DND-41 (cell line): Measurements from ENCODE around the gene RASGRF1.
"Not testable (repeated sequence)": the region's sequence is repeated elsewhere in the genome, so short reads cannot be mapped to it uniquely, and the experiment has no call there.

Experiments
- ATAC-seq: fragments of 200-7000 bp; cut with Tn5 transposase; 3 replicates; pipeline ENCODE4 v1.9.1; 2021; ENCODE audit warnings: low read depth; ENCODE audit not compliant: insufficient read depth
- DNase-seq: peaks from one replicate; pipeline ENCODE4 v3.0.0-alpha.2; 2020
- H2AFZ ChIP-seq: 2 replicates; pipeline ENCODE4 v1.6.0; 2012; ENCODE audit warnings: low read depth, low read length
- H3K27ac ChIP-seq: 2 replicates; pipeline ENCODE4 v1.5.1; 2012; ENCODE audit warnings: low read length, inconsistent platforms
- H3K27me3 ChIP-seq: fragments of 200-600 bp; sonication (generic); 2 replicates; pipeline ENCODE4 v1.6.0; 2012; ENCODE audit warnings: low read length, mild to moderate bottlenecking, inconsistent platforms; ENCODE audit not compliant: insufficient read depth, poor library complexity
- H3K36me3 ChIP-seq: 2 replicates; pipeline ENCODE4 v1.5.1; 2012; ENCODE audit warnings: low read length, inconsistent platforms; ENCODE audit not compliant: insufficient read depth
- H3K4me1 ChIP-seq: 2 replicates; pipeline ENCODE4 v1.5.1; 2012; ENCODE audit warnings: mild to moderate bottlenecking, low read length; ENCODE audit not compliant: insufficient read depth
- H3K4me2 ChIP-seq: 2 replicates; pipeline ENCODE4 v1.6.0; 2012; ENCODE audit warnings: mild to moderate bottlenecking, moderate library complexity, low read length, inconsistent platforms; ENCODE audit not compliant: insufficient read depth
- H3K4me3 ChIP-seq, 2 experiments: fragments of 200-600 bp in 1 of 2; shearing (Covaris generic) in 1 of 2; 2 replicates each; pipeline ENCODE4 v1.5.1; 2012 to 2016; ENCODE audit warnings: inconsistent platforms in 2 of 2, low read length in 2 of 2, mild to moderate bottlenecking in 2 of 2, low read depth in 1 of 2, moderate library complexity in 1 of 2
- H3K79me2 ChIP-seq: 2 replicates; pipeline ENCODE4 v1.6.0; 2012; ENCODE audit warnings: low read length, inconsistent platforms; ENCODE audit not compliant: insufficient read depth
- H3K9ac ChIP-seq: 2 replicates; pipeline ENCODE4 v1.6.0; 2012; ENCODE audit warnings: low read depth, mild to moderate bottlenecking, inconsistent platforms, low read length, moderate library complexity
- H3K9me3 ChIP-seq: 2 replicates; pipeline ENCODE4 v1.5.1; 2012; ENCODE audit warnings: low read length, moderate library complexity, mild to moderate bottlenecking, inconsistent platforms; ENCODE audit not compliant: insufficient read depth, severe bottlenecking
- H4K20me1 ChIP-seq: 2 replicates; pipeline ENCODE4 v1.6.0; 2012; ENCODE audit warnings: low read length; ENCODE audit not compliant: insufficient read depth
- CTCF ChIP-seq: IDR thresholded peaks from 2 replicates; pipeline ENCODE4 v1.5.1; 2012; ENCODE audit warnings: borderline replicate concordance, low read length, moderate library complexity, mild to moderate bottlenecking; ENCODE audit not compliant: poor library complexity, severe bottlenecking; ENCODE audit errors: extremely low read depth
- EZH2 ChIP-seq: IDR thresholded peaks from 3 replicates; pipeline ENCODE4 v1.6.1; 2012; ENCODE audit warnings: borderline replicate concordance, low read depth, mild to moderate bottlenecking, moderate library complexity, low read length, inconsistent platforms; ENCODE audit not compliant: severe bottlenecking

The RASGRF1 gene

DNA sequence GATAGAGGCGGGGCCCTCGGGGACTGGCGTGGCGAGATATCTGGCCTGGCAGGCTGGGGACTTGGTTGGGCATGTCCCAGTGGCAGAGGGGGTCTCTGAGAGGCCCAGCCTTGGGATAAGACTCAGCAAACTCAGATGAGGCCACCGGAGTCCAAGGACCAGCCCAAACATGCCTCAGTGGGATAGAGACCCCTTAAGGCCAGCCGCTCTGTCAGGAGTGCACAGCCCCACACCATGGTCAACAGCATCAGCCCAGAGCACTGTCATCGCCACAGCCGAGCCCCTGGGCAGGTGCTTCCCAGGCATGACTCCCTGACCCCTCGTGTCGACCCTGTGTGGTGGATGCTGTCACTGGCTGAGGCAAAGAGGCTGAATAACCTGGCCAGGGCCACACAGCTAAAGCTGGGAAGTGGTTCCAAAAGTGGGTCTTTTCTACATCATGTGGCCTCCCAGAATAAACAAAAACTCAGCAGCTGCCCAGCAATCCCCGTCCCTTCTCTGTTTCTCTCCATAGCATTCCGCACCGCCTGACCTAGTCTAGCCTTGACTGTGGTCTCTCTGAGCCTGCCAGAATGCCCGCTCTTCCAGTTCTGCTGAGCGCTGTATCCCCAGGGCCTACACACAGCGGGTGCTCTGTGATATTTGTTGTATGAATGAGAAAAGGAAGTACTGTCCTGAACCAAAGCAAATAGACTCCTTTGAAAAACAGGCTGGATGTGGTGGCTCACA is 160.9 kb downstream of the RASGRF1 start:
- Histone ChIP-seq H3K36me3 (peaks cover 11% of the 10 kb centered on the region; the same call in 1 of the 2 replicates), H3K27ac (no peak overlapping the region), H3K27me3 (no peaks in the 10 kb centered on the region), H4K20me1 (no peaks in the 10 kb centered on the region; the same call in 1 of the 2 replicates), H2AFZ (no peak overlapping the region), H3K9ac (no peak overlapping the region), H3K9me3 (no peaks in the 10 kb centered on the region), H3K4me3 (no peak overlapping the region), H3K4me2 (no peak overlapping the region), H3K4me1 (no peaks in the 10 kb centered on the region), H3K79me2 (no peaks in the 10 kb centered on the region)
- DNase-seq (no peak), ATAC-seq (no peak)
- TF ChIP-seq EZH2 (no peak), CTCF (no peak)

DNA sequence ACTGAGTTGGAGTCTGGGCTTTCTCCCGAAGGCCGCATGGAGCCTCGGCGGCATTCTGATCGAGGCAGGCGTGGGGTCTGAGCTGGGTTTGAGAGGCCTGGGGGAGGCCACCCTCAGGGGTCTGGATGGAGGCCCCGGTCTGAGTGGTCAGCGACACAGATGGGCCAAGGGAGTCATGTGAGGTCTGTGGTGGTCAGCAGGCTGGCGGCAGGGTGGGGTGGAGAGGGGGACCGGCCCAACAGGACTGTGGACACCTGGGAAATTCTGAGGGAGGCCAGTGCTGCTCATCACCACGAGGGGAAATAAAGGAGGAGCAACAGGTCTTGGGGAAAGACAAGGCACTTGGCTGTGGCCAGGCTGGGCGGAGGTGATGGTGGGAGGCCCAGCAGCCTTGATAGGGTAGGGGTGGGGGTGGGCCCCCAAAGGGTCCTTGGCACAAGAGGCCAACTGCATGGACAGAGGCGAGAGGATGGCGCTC is 161.9 kb downstream of the RASGRF1 start:
- ATAC-seq: no peak
- Histone ChIP-seq H3K79me2 (no peaks in the 10 kb centered on the region), H4K20me1 (no peaks in the 10 kb centered on the region; the same call in 1 of the 2 replicates), H2AFZ (no peak overlapping the region), H3K36me3 (peaks cover 11% of the 10 kb centered on the region; the same call in 1 of the 2 replicates), H3K27ac (no peak overlapping the region), H3K4me1 (no peaks in the 10 kb centered on the region), H3K9ac (no peak overlapping the region), H3K9me3 (no peaks in the 10 kb centered on the region), H3K4me2 (no peak overlapping the region), H3K4me3 (no peak overlapping the region), H3K27me3 (no peaks in the 10 kb centered on the region)
- TF ChIP-seq CTCF (no peak), EZH2 (no peak)
- DNase-seq: no peak

GRCh38 chr15:78928176-78928575 is 162.4 kb downstream of the RASGRF1 start:
- peaks cover 11% of the 10 kb centered on the region; the same call in 1 of the 2 replicates for H3K36me3 ChIP-seq
- not testable (repeated sequence) for H3K4me1 ChIP-seq, H3K27ac ChIP-seq, H3K79me2 ChIP-seq, H3K9me3 ChIP-seq, H3K9ac ChIP-seq, H2AFZ ChIP-seq, H4K20me1 ChIP-seq, DNase-seq, H3K27me3 ChIP-seq, H3K4me2 ChIP-seq, H3K4me3 ChIP-seq
- 0 out of 3 replicates have a peak, but pooled peaks have one; percentile 4 for ATAC-seq

DNA sequence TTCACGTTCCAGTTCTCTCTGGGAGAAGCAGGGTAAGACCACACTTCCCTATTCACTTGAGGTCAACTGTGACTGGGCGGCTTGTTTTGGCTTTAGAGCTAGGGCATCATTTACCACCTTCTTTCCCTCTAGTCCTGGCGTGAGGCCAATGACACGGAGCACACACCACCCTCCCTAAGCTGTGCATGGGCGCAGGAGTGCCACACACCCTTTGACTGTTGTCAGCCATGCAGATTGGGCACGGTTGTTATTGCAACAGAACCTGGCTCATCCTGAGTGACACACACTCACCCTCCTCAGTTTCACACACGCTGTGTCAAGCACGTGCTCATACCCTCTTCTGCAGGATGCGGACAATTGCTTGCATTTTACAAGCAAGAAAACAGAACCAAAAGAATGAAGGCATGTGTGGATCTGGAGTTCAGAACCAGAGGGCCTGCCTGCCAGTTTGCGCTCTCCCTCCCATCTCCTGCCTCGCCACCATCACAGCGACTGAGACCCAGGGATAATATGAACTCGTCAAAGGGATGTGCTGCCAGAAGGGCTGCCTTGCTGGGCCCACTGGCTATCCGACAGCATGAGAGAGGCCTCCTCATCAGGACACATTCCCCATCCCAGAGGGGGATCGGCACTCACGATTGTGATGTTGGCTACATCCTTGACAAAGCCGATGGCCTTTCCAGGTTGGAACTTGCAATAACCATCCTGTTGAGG is 163.3 kb downstream of the RASGRF1 start:
- H3K4me1 ChIP-seq: no peaks in the 10 kb centered on the region
- TF ChIP-seq EZH2 (no peak), CTCF (no peak)
- no peak overlapping the region for H3K9ac ChIP-seq
- H4K20me1 ChIP-seq: no peaks in the 10 kb centered on the region; the same call in 1 of the 2 replicates
- H3K36me3 ChIP-seq: peaks cover 18% of the 10 kb centered on the region
- no peak overlapping the region for H3K27ac ChIP-seq
- no peak overlapping the region for H3K4me2 ChIP-seq
- H3K79me2 ChIP-seq: no peaks in the 10 kb centered on the region
- H3K4me3 ChIP-seq: no peak overlapping the region
- H3K27me3 ChIP-seq: no peaks in the 10 kb centered on the region
- no peaks in the 10 kb centered on the region for H3K9me3 ChIP-seq
- DNase-seq: no peak
- no peak overlapping the region for H2AFZ ChIP-seq
- ATAC-seq: no peak
